HepG2 (cell line): ENCODE results near the gene OR5I1. TPM values are rescaled to one million over a fixed set of nuclear protein-coding genes. Genes with fewer than 3 reads are reported as not detected.

ENCODE experiments used
- CHD2 ChIP-seq: IDR thresholded peaks from 2 replicates; pipeline ENCODE4 v1.6.1; 2011; ENCODE audit warnings: low read depth, low read length, improper control_type of control experiment
- TFDP2 ChIP-seq: sonication (generic); formaldehyde crosslinking; IDR thresholded peaks from 2 replicates; pipeline ENCODE4 v1.4.0; 2020; ENCODE audit warnings: missing genetic modification reagents
- ZFYVE20 ChIP-seq: sonication (generic); formaldehyde crosslinking; IDR thresholded peaks from 2 replicates; pipeline ENCODE4 v1.8.0; 2023; ENCODE audit warnings: low read depth, mild to moderate bottlenecking, moderate library complexity, missing genetic modification reagents, borderline replicate concordance
- ZNF503 ChIP-seq: sonication (generic); formaldehyde crosslinking; IDR thresholded peaks from 2 replicates; pipeline ENCODE4 v1.4.0; 2020; ENCODE audit warnings: missing genetic modification reagents
- ZNF687 ChIP-seq: sonication (generic); formaldehyde crosslinking; IDR thresholded peaks from 2 replicates; pipeline ENCODE4 v1.5.1; 2020; ENCODE audit warnings: mild to moderate bottlenecking, missing genetic modification reagents, moderate library complexity
- ZNF850 ChIP-seq: sonication (generic); formaldehyde crosslinking; conservative IDR thresholded peaks from 2 replicates; pipeline ENCODE4 v1.9.0; 2021; ENCODE audit warnings: mild to moderate bottlenecking, missing genetic modification reagents
- ZSCAN22 ChIP-seq: sonication (generic); formaldehyde crosslinking; IDR thresholded peaks from 2 replicates; pipeline ENCODE4 v1.4.0; 2020; ENCODE audit warnings: mild to moderate bottlenecking, missing genetic modification reagents
- polyA plus RNA-seq, 8 experiments: library from polyadenylated mRNA; depleted of rRNA in 3 of 8; stranded (reverse) in 7 of 8; unstranded in 1 of 8; fragments of >200 nt; fragmentation: Illumina TruSeq in 4 of 8; extraction: Trizol in 4 of 8; gene quantifications; 2 replicates each; pipeline versions ENCODE4 v1.2.1 to v1.2.3, GENCODE V29; 2011 to 2016; ENCODE audit warnings: low read depth in 4 of 8, missing spikeins in 1 of 8, mixed read lengths in 1 of 8; ENCODE audit not compliant: insufficient read depth in 1 of 8
- total RNA-seq, 5 experiments: library from RNA; depleted of rRNA; stranded (reverse); fragments of >200 nt; fragmentation: Illumina TruSeq; extraction: Trizol; gene quantifications; 2 replicates each; pipeline ENCODE4 v1.2.3, GENCODE V29; 2016; ENCODE audit warnings: low read depth in 1 of 5

OR5I1 gene
- total and polyA plus RNA-seq, 2 of the 13 experiments (the other 11 are each of a cell fraction or from before 2014, with no cell fraction given), result not detected

GRCh38 chr11:55956521-55956920 is 20.3 kb upstream of the OR5I1 start (continued):
- TF ChIP-seq ZNF687 (CRISPR knock-in tag) (no peak), ZNF850 (CRISPR knock-in tag) (no peak), ZFYVE20 (no peak), ZNF503 (CRISPR knock-in tag) (no peak), CHD2 (no peak), ZSCAN22 (no peak), TFDP2 (CRISPR knock-in tag) (no peak)
